K562 (cell line): ENCODE results near the gene TARBP1. TPM values are rescaled to one million over a fixed set of nuclear protein-coding genes. Genes with fewer than 3 reads are reported as not detected.

Source experiments
- BMI1 ChIP-seq: fragments of 150-350 bp; IDR thresholded peaks from 2 replicates; pipeline ENCODE4 v1.6.1; 2014; ENCODE audit warnings: low read length
- FOXO4 ChIP-seq: fragments of 450-650 bp; formaldehyde crosslinking; IDR thresholded peaks from 2 replicates; pipeline ENCODE4 v1.4.0; 2020; ENCODE audit warnings: mild to moderate bottlenecking, moderate library complexity
- KAT8 ChIP-seq: fragments of 450-650 bp; IDR thresholded peaks from 2 replicates; pipeline ENCODE4 v1.6.1; 2016; ENCODE audit warnings: low read depth, mild to moderate bottlenecking
- MEF2D ChIP-seq: conservative IDR thresholded peaks from 2 replicates; pipeline ENCODE4 v1.6.1; 2016; ENCODE audit warnings: low read depth, missing genetic modification characterization, missing compliant biosample characterization
- RNF2 ChIP-seq: sonication (generic); IDR thresholded peaks from 2 replicates; pipeline ENCODE4 v1.6.1; 2016
- SMARCC2 ChIP-seq: fragments of 450-650 bp; IDR thresholded peaks from 2 replicates; pipeline ENCODE4 v1.6.1; 2017; ENCODE audit warnings: antibody characterized with exemption, moderate library complexity, mild to moderate bottlenecking, low read depth
- SOX6 ChIP-seq: fragments of 450-650 bp; IDR thresholded peaks from 2 replicates; pipeline ENCODE4 v1.6.1; 2014; ENCODE audit warnings: mild to moderate bottlenecking
- TCFL5 ChIP-seq: fragments of 250-450 bp; sonication (Bioruptor Pico); conservative IDR thresholded peaks from 2 replicates; pipeline ENCODE4 v1.6.1; 2021; ENCODE audit warnings: mild to moderate bottlenecking, moderate library complexity, matching md5 sums
- ZC3H11A ChIP-seq: IDR thresholded peaks from 2 replicates; pipeline ENCODE4 v1.6.1; 2012; ENCODE audit warnings: low read depth, low read length, improper control_type of control experiment
- polyA plus RNA-seq, 8 experiments: library from polyadenylated mRNA; depleted of rRNA in 4 of 8; stranded (reverse) in 5 of 8; unstranded in 3 of 8; fragments of >200 nt; fragmentation: Nextera tagmentation in 2 of 8; fragmentation: Illumina TruSeq in 1 of 8; extraction: Ambion mirVana in 2 of 8; extraction: Trizol in 1 of 8; gene quantifications; 2 replicates each; pipeline versions ENCODE4 v1.2.1 to v1.2.3, GENCODE V29; 2011 to 2014; ENCODE audit warnings: inconsistent platforms in 1 of 8, missing spikeins in 1 of 8
- total RNA-seq, 7 experiments: library from RNA; depleted of rRNA in 6 of 7; stranded (reverse); fragments of >200 nt in 6 of 7; fragmentation: Illumina TruSeq in 2 of 7; extraction: Trizol in 2 of 7; gene quantifications; 2 replicates each; pipeline versions ENCODE4 v1.2.1 to v1.2.3, GENCODE V29; 2011 to 2021; ENCODE audit warnings: low replicate concordance in 1 of 7
- TF ChIP-seq, protein P1 (sequence below), 2 experiments: fragments of 250-450 bp in 1 of 2; fragments of 450-650 bp in 1 of 2; sonication (Bioruptor Pico) in 1 of 2; IDR thresholded peaks; 2 replicates each; pipeline versions ENCODE4 v1.6.1 to v1.8.0; 2016 to 2021; ENCODE audit warnings: mild to moderate bottlenecking in 2 of 2, moderate library complexity in 2 of 2, missing compliant biosample characterization in 1 of 2, missing genetic modification characterization in 1 of 2
- TF ChIP-seq, protein P2 (sequence below): fragments of 250-450 bp; sonication (Bioruptor Pico); IDR thresholded peaks from 2 replicates; pipeline ENCODE4 v1.5.0; 2021; ENCODE audit warnings: mild to moderate bottlenecking, moderate library complexity
- TF ChIP-seq, protein P3 (sequence below), 2 experiments: fragments of 450-650 bp; IDR thresholded peaks; 2 replicates each; pipeline ENCODE4 v1.6.1; 2018; ENCODE audit warnings: mild to moderate bottlenecking in 2 of 2, low read depth in 1 of 2; ENCODE audit not compliant: partially characterized antibody in 2 of 2
- TF ChIP-seq, protein P4 (sequence below): fragments of 250-450 bp; sonication (Bioruptor Pico); IDR thresholded peaks from 2 replicates; pipeline ENCODE4 v1.4.0; 2020; ENCODE audit warnings: mild to moderate bottlenecking, moderate library complexity

TARBP1 gene
- total and polyA plus RNA-seq, 9 of the 15 experiments (the other 6 are each of a cell fraction or from before 2014, with no cell fraction given), result 8.8 to 48.0 (median 22.9) TPM

DNA sequence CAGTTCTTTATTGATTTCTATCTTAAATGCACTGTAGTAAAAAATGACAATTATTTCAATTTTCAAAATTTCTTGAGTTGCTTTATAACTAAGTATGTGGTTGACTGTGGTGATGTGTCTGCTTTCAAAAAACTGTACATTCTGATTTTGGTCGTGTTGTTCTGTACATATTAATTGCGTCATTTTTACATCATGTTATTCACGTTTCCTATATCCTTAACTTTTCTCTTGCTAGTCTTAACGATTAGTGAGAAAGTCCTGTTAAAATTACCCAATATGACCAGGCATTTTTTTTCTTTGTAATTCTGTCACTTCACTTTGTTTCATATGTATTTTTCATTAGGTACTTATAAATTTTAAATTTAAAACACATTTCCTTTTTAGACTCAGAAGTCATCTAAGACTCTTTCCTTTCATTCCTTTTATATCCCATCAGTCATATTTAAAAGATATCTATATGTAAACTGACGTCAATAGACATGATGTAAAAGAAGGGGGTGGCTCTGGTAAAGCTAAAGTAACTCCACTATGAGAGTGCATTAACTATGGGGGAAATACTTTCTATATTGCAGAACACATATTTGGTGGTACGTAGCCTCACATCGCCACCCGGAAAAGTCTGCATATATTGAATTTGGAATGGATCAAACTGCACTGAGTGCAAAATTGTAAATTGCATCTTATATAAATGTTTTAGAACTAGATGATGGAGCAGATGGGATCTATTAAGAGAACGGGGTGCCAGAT, 106.8 kb downstream of the TARBP1 start (continued):
- TF ChIP-seq FOXO4 (CRISPR knock-in tag), result no peak
- no peak for TF ChIP-seq TCFL5
- no peak for TF ChIP-seq RNF2
- TF ChIP-seq ZC3H11A, result no peak
- TF ChIP-seq, protein P1, sequence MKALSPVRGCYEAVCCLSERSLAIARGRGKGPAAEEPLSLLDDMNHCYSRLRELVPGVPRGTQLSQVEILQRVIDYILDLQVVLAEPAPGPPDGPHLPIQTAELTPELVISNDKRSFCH (CRISPR knock-in tag; IDR thresholded peaks at IDR 0.05), result no peak
- TF ChIP-seq, protein P1 (tag; IDR thresholded peaks at IDR 0.05), result no peak
- TF ChIP-seq, protein P2, sequence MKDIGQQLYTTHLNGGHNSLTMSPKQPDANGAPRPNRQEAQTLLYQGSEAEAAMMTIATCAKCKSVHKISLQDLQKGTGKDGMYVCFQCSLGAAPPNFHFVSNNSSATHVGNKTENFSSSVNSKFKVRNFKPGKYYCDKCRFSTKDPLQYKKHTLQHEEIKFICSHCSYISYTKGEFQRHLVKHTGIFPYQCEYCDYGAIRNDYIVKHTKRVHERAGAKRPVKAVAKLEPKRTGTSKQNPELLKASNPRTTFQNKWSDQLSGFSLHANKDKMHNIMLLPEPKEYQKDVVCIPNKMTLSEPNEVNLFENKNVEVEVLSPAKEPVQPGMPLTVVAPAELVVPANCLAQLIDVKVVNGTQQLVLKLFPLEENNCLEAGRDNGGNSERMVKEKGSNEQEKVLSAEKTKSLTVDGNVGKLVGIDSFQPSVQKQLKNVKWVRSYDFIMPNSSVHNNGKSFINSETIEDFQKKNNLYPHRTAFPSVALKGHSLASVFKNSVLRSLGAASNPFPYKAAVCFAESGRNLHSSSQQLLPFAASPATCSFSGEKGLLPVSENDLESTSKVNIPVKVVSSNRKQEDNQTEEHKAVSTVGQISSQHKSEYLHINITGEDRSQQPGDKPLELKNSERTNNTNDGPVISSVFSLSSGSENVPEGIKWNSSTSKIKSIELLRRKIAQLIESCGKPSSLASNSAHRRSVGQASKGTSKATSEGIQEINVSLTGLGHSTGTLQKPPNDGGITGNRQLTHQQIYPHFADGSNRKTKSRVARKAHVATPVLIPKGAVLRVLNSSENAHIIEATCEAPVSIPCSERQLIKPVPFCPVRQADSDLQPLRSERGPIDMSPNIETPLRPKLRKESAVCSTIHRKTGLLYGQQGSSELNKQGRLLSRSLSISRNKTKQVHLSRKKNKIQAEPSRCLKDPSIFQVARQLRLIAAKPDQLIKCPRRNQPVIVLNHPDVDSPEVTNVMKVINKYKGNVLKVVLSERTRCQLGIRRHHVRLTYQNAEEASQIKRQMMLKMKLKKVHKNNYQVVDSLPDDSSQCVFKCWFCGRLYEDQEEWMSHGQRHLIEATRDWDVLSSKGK (CRISPR knock-in tag), result no peak
- TF ChIP-seq, protein P3, sequence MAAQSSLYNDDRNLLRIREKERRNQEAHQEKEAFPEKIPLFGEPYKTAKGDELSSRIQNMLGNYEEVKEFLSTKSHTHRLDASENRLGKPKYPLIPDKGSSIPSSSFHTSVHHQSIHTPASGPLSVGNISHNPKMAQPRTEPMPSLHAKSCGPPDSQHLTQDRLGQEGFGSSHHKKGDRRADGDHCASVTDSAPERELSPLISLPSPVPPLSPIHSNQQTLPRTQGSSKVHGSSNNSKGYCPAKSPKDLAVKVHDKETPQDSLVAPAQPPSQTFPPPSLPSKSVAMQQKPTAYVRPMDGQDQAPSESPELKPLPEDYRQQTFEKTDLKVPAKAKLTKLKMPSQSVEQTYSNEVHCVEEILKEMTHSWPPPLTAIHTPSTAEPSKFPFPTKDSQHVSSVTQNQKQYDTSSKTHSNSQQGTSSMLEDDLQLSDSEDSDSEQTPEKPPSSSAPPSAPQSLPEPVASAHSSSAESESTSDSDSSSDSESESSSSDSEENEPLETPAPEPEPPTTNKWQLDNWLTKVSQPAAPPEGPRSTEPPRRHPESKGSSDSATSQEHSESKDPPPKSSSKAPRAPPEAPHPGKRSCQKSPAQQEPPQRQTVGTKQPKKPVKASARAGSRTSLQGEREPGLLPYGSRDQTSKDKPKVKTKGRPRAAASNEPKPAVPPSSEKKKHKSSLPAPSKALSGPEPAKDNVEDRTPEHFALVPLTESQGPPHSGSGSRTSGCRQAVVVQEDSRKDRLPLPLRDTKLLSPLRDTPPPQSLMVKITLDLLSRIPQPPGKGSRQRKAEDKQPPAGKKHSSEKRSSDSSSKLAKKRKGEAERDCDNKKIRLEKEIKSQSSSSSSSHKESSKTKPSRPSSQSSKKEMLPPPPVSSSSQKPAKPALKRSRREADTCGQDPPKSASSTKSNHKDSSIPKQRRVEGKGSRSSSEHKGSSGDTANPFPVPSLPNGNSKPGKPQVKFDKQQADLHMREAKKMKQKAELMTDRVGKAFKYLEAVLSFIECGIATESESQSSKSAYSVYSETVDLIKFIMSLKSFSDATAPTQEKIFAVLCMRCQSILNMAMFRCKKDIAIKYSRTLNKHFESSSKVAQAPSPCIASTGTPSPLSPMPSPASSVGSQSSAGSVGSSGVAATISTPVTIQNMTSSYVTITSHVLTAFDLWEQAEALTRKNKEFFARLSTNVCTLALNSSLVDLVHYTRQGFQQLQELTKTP (IDR thresholded peaks at IDR 0.05; ENCODE audit: low read depth in 1 of 2, partially characterized antibody in 2 of 2), result peak in 1 of 2 experiments; percentile 12
- TF ChIP-seq, protein P4, sequence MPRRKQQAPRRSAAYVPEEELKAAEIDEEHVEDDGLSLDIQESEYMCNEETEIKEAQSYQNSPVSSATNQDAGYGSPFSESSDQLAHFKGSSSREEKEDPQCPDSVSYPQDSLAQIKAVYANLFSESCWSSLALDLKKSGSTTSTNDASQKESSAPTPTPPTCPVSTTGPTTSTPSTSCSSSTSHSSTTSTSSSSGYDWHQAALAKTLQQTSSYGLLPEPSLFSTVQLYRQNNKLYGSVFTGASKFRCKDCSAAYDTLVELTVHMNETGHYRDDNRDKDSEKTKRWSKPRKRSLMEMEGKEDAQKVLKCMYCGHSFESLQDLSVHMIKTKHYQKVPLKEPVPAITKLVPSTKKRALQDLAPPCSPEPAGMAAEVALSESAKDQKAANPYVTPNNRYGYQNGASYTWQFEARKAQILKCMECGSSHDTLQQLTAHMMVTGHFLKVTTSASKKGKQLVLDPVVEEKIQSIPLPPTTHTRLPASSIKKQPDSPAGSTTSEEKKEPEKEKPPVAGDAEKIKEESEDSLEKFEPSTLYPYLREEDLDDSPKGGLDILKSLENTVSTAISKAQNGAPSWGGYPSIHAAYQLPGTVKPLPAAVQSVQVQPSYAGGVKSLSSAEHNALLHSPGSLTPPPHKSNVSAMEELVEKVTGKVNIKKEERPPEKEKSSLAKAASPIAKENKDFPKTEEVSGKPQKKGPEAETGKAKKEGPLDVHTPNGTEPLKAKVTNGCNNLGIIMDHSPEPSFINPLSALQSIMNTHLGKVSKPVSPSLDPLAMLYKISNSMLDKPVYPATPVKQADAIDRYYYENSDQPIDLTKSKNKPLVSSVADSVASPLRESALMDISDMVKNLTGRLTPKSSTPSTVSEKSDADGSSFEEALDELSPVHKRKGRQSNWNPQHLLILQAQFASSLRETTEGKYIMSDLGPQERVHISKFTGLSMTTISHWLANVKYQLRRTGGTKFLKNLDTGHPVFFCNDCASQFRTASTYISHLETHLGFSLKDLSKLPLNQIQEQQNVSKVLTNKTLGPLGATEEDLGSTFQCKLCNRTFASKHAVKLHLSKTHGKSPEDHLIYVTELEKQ (CRISPR knock-in tag), result no peak
- TF ChIP-seq MEF2D (tag), result no peak
- TF ChIP-seq SOX6, result no peak
- no peak for TF ChIP-seq KAT8
- no peak for TF ChIP-seq SMARCC2
- TF ChIP-seq BMI1, result no peak
